ENCODE data around the gene EID3. TPM values are rescaled to one million over a fixed set of nuclear protein-coding genes. Genes with fewer than 3 reads are reported as not detected.
A peak's percentile ranks its signal among the peaks of the same experiment; 100 is the strongest.

EID3 gene
- total and polyA plus RNA-seq, 2 experiments from 2014 or later, result 3.3 to 3.4 TPM

GRCh38 chr12:104339663-104340062 is 36.1 kb downstream of the EID3 start:
- no peaks in the 10 kb centered on the region for H3K27me3 ChIP-seq (ENCODE audit: insufficient read depth)
- no peak for DNase-seq (ENCODE audit: low spot score)
- H3K4me1 ChIP-seq (ENCODE audit: insufficient read depth), result no peaks in the 10 kb centered on the region; the same call in 1 of the 2 replicates
- H3K4me3 ChIP-seq, result no peak overlapping the region
- no peak for TF ChIP-seq ZNF114 (CRISPR knock-in tag; IDR thresholded peaks at IDR 0.05)
- TF ChIP-seq STAT1 (IDR thresholded peaks at IDR 0.05; ENCODE audit: unreplicated experiment), result no peak
- TF ChIP-seq ETS1 (IDR thresholded peaks at IDR 0.05), result no peak
- no peak for TF ChIP-seq JUNB (IDR thresholded peaks at IDR 0.05; ENCODE audit: unreplicated experiment)
- 0 out of 4 replicates have a peak, but pooled peaks of 1 of the 2 experiments have one; percentile 6 for TF ChIP-seq CTCF (conservative IDR thresholded peaks at IDR 0.05; ENCODE audit: low read depth in 2 of 2)
- no peak overlapping the region for H3K4me2 ChIP-seq
- Mint-ChIP-seq H3K9me3 (no peaks in the 10 kb centered on the region), H3K4me3 (no peak overlapping the region), H3K4me1 (peaks cover 3% of the 10 kb centered on the region; the same call in 2 of the 3 replicates), H3K27ac (no peak overlapping the region), H3K27me3 (ENCODE audit: insufficient read depth, low read depth, poor library complexity) (peaks cover 1% of the 10 kb centered on the region), H3K36me3 (ENCODE audit: low read depth) (peaks cover 65% of the 10 kb centered on the region)
- 0 out of 2 replicates have a peak, but pooled peaks cover 11% of the 10 kb centered on the region for H4K20me1 ChIP-seq (replicated peaks; ENCODE audit: insufficient read depth)
- no peaks in the 10 kb centered on the region for H3F3A ChIP-seq (replicated peaks; ENCODE audit: low read depth)
- peaks cover 37% of the 10 kb centered on the region for H3K36me3 ChIP-seq (ENCODE audit: insufficient read depth)
- ATAC-seq, result no peak
- no peaks in the 10 kb centered on the region; the same call in 1 of the 2 replicates for H3K79me2 ChIP-seq (replicated peaks; ENCODE audit: insufficient read depth)
- H2AFZ ChIP-seq, result no peak overlapping the region
- no peaks in the 10 kb centered on the region for H3K9me2 ChIP-seq (ENCODE audit: insufficient read depth)
- no peak overlapping the region for H3K27ac ChIP-seq (ENCODE audit: low read depth)

- H3K36me3 ChIP-seq (ENCODE audit: insufficient read depth), result peaks cover 35% of the 10 kb centered on the region
- H3K4me2 ChIP-seq, result no peak overlapping the region
- H3K4me3 Mint-ChIP-seq, result no peak overlapping the region
- H3K27ac ChIP-seq (ENCODE audit: low read depth), result no peak overlapping the region
- H3K9me2 ChIP-seq (ENCODE audit: insufficient read depth), result no peaks in the 10 kb centered on the region
- H3F3A ChIP-seq (replicated peaks; ENCODE audit: low read depth), result no peaks in the 10 kb centered on the region
- no peaks in the 10 kb centered on the region for H3K9me3 Mint-ChIP-seq
- DNase-seq (ENCODE audit: low spot score) (no peak), ATAC-seq (no peak)
- peaks cover 1% of the 10 kb centered on the region for H3K27me3 Mint-ChIP-seq (ENCODE audit: insufficient read depth, low read depth, poor library complexity)
- H3K4me3 ChIP-seq, result no peak overlapping the region
- H3K36me3 Mint-ChIP-seq (ENCODE audit: low read depth), result peaks cover 60% of the 10 kb centered on the region
- no peak overlapping the region for H2AFZ ChIP-seq
- H3K79me2 ChIP-seq (replicated peaks; ENCODE audit: insufficient read depth), result no peaks in the 10 kb centered on the region; the same call in 1 of the 2 replicates
- no peaks in the 10 kb centered on the region for H3K27me3 ChIP-seq (ENCODE audit: insufficient read depth)
- H3K4me1 ChIP-seq (ENCODE audit: insufficient read depth), result no peaks in the 10 kb centered on the region; the same call in 1 of the 2 replicates
- H4K20me1 ChIP-seq (replicated peaks; ENCODE audit: insufficient read depth), result 0 out of 2 replicates have a peak, but pooled peaks cover 12% of the 10 kb centered on the region
- H3K4me1 Mint-ChIP-seq, result peaks cover 3% of the 10 kb centered on the region; the same call in 2 of the 3 replicates
- no peak for TF ChIP-seq REST (IDR thresholded peaks at IDR 0.05; ENCODE audit: unreplicated experiment)
- H3K27ac Mint-ChIP-seq, result no peak overlapping the region
These were observed 36.6 kb downstream of the EID3 start for GRCh38 chr12:104340177-104340576.

Data from GM23338 (cell line).